ENCODE measurements around the gene SCAF1. TPM values are rescaled to one million over a fixed set of nuclear protein-coding genes. Genes with fewer than 3 reads are reported as not detected.

The SCAF1 gene
- total and polyA plus RNA-seq, 9 of the 15 experiments (the other 6 are each of a cell fraction or from before 2014, with no cell fraction given), result 0.20 to 79.0 (median 4.9) TPM

GRCh38 chr19:49677231-49677900, 35.4 kb downstream of the SCAF1 start, which contains the start of gene PRMT1 (continued):
- TF ChIP-seq PRDM10 (IDR thresholded peaks at IDR 0.05; ENCODE audit: partially characterized antibody) (no peak), FOXM1 (IDR thresholded peaks at IDR 0.05; ENCODE audit: low read depth) (no peak), FOXM1 (CRISPR knock-in tag; IDR thresholded peaks at IDR 0.05; ENCODE audit: low read depth) (peak; percentile 43; the same call in 1 of the 2 replicates), ZBTB2 (IDR thresholded peaks at IDR 0.05) (no peak), ZFX (CRISPR knock-in tag; IDR thresholded peaks at IDR 0.05) (peak; percentile 67), SMAD4 (CRISPR knock-in tag; conservative IDR thresholded peaks at IDR 0.05) (peak; percentile 47), RCOR1 (IDR thresholded peaks at IDR 0.05; ENCODE audit: borderline replicate concordance in 1 of 2, low read depth in 2 of 2, low read length in 2 of 2) (no peak), RBFOX2 (IDR thresholded peaks at IDR 0.05; ENCODE audit: low read depth, low read length) (peak; percentile 98), ZNF589 (CRISPR knock-in tag; IDR thresholded peaks at IDR 0.05; ENCODE audit: low read depth) (no peak), NCOR1 (IDR thresholded peaks at IDR 0.05) (no peak), ZNF444 (CRISPR knock-in tag; IDR thresholded peaks at IDR 0.05) (no peak), ID3 (CRISPR knock-in tag; IDR thresholded peaks at IDR 0.05) (no peak), ID3 (tag; IDR thresholded peaks at IDR 0.05) (peak; percentile 65; the same call in 1 of the 2 replicates), GABPB1 (CRISPR knock-in tag; IDR thresholded peaks at IDR 0.05) (peak; percentile 77), CAMTA2 (CRISPR knock-in tag; conservative IDR thresholded peaks at IDR 0.05) (no peak), ATF6 (CRISPR knock-in tag; IDR thresholded peaks at IDR 0.05) (no peak), BRD4 (IDR thresholded peaks at IDR 0.05) (peak; percentile 81; the same call in 1 of the 2 replicates), ZNF395 (CRISPR knock-in tag; IDR thresholded peaks at IDR 0.05) (no peak), POLR2A (conservative IDR thresholded peaks at IDR 0.05) (peak; percentile 95)

Measured in K562 (cell line).